Transverse colon (tissue), 4 donors: ENCODE measurements around the gene CARD19. TPM values are rescaled to one million over a fixed set of nuclear protein-coding genes. Genes with fewer than 3 reads are reported as not detected.

Experiments
- DNase-seq: peaks from one replicate; pipeline ENCODE4 v3.0.0-alpha.2; 2019
- H3K27ac ChIP-seq, 4 donors: fragments of 200-600 bp; sonication (generic); 2 replicates each; pipeline ENCODE4 v1.5.1; 2016 to 2018; ENCODE audit warnings: inconsistent platforms in 4 of 4
- H3K27me3 ChIP-seq: fragments of 200-600 bp; sonication (generic); 2 replicates; pipeline ENCODE4 v1.5.1; 2017; ENCODE audit warnings: inconsistent platforms
- H3K36me3 ChIP-seq, 4 donors: fragments of 200-600 bp; sonication (generic); 2 replicates each; pipeline ENCODE4 v1.5.1; 2017 to 2019; ENCODE audit warnings: inconsistent platforms in 4 of 4
- H3K4me1 ChIP-seq, 4 donors: fragments of 200-600 bp; sonication (generic); 2 replicates each; pipeline ENCODE4 v1.5.1; 2017 to 2020; ENCODE audit warnings: inconsistent platforms in 4 of 4
- H3K4me3 ChIP-seq, 4 donors: fragments of 200-600 bp; sonication (generic); 1 replicate in 1 of 4; 2 replicates in 3 of 4; pipeline versions ENCODE4 v1.5.1 to v1.6.1; 2017 to 2019; ENCODE audit warnings: inconsistent platforms in 4 of 4
- H3K9me3 ChIP-seq, 2 donors: fragments of 200-600 bp; sonication (generic); 2 replicates each; pipeline ENCODE4 v1.5.1; 2017 to 2019; ENCODE audit warnings: inconsistent platforms in 2 of 2
- EP300 ChIP-seq: sonication (generic); formaldehyde crosslinking; IDR thresholded peaks from one replicate; pipeline ENCODE4 v1.6.1; 2017; ENCODE audit warnings: antibody characterized with exemption, low read depth
- POLR2A ChIP-seq: fragments of 450-650 bp; IDR thresholded peaks from one replicate; pipeline ENCODE4 v1.6.1; 2016; ENCODE audit warnings: antibody characterized with exemption, mild to moderate bottlenecking, moderate library complexity
- POLR2AphosphoS5 ChIP-seq, 3 donors: sonication (generic); formaldehyde crosslinking; IDR thresholded peaks; one replicate each; pipeline ENCODE4 v1.6.1; 2016; ENCODE audit warnings: antibody characterized with exemption in 3 of 3
- WGBS, 2 donors: methylation state at CpG; one replicate each; pipeline ENCODE4 v1.1.5; 2018; ENCODE audit warnings: low coverage in 1 of 2; 5-methylcytosine and 5-hydroxymethylcytosine counted together
- in situ Hi-C, 4 donors: fragments of 200-750 bp; cut with MboI; loops; one replicate each; pipeline versions ENCODE4 v1.15.0 to v1.15.1; 2017; ENCODE audit warnings: low sequenced_read_pairs in 3 of 4, low pct_ligation_motif_present in 1 of 4, low pct_unique_long_range_greater_than_20kb in 1 of 4
- intact Hi-C: fragments of 100-400 bp; cut with DNase I; formaldehyde crosslinking; loops from one replicate; pipeline ENCODE4 v1.15.1; 2023; ENCODE audit warnings: low total_unique reads
- total RNA-seq, 4 donors: library from RNA; depleted of rRNA; stranded (reverse); fragments of >200 nt; gene quantifications; one replicate each; pipeline ENCODE4 v1.1.0, GENCODE V29; 2016
- TF ChIP-seq, protein P1 (sequence below), 5 experiments: fragments of 200-600 bp in 3 of 5; fragments of 450-650 bp in 2 of 5; sonication (generic) in 3 of 5; IDR thresholded peaks; 1 replicate in 2 of 5; 2 replicates in 3 of 5; pipeline ENCODE4 v1.5.1; 2016 to 2017; ENCODE audit warnings: antibody characterized with exemption in 5 of 5, inconsistent platforms in 3 of 5, mild to moderate bottlenecking in 2 of 5, moderate library complexity in 1 of 5

CARD19 gene
- total RNA-seq, 4 donors from 2014 or later: 16.3 to 105 (median 88.2) TPM

GRCh38 chr9:93132287-93132927 is 36.4 kb downstream of the CARD19 start:
- 27 to 60% methylated on average over 1 to 12 of the region's 12 CpGs for WGBS, 2 donors
- Histone ChIP-seq H3K27ac (peak overlapping the region; percentile 95 to 100 (median 96)), H3K27me3 (no peaks in the 10 kb centered on the region), H3K36me3 (no peaks in the 10 kb centered on the region), H3K9me3 (no peaks in the 10 kb centered on the region), H3K4me3 (peak overlapping the region in 3 of 4 donors; percentile 66 to 77 (median 72)), H3K4me1 (peaks cover 50 to 76% (median 64%) of the 10 kb centered on the region in 4 donors)
- peak; percentile 79 for DNase-seq
- in situ Hi-C loops (no loop called here), intact Hi-C loops (no loop called here)
- TF ChIP-seq POLR2AphosphoS5 (IDR thresholded peaks at IDR 0.05): peak; percentile 19 to 58 (median 56)
- TF ChIP-seq POLR2A: peak; percentile 13
- TF ChIP-seq EP300: no peak
- TF ChIP-seq, protein P1, sequence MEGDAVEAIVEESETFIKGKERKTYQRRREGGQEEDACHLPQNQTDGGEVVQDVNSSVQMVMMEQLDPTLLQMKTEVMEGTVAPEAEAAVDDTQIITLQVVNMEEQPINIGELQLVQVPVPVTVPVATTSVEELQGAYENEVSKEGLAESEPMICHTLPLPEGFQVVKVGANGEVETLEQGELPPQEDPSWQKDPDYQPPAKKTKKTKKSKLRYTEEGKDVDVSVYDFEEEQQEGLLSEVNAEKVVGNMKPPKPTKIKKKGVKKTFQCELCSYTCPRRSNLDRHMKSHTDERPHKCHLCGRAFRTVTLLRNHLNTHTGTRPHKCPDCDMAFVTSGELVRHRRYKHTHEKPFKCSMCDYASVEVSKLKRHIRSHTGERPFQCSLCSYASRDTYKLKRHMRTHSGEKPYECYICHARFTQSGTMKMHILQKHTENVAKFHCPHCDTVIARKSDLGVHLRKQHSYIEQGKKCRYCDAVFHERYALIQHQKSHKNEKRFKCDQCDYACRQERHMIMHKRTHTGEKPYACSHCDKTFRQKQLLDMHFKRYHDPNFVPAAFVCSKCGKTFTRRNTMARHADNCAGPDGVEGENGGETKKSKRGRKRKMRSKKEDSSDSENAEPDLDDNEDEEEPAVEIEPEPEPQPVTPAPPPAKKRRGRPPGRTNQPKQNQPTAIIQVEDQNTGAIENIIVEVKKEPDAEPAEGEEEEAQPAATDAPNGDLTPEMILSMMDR (IDR thresholded peaks at IDR 0.05): no peak

- Histone ChIP-seq H3K9me3 (no peaks in the 10 kb centered on the region), H3K27ac (peak overlapping the region; percentile 95 to 100 (median 96)), H3K4me1 (peaks cover 45 to 69% (median 58%) of the 10 kb centered on the region in 4 donors), H3K36me3 (no peaks in the 10 kb centered on the region), H3K27me3 (no peaks in the 10 kb centered on the region), H3K4me3 (peak overlapping the region; percentile 56 to 77 (median 69))
- in situ Hi-C loops (no loop called here), intact Hi-C loops (no loop called here)
- TF ChIP-seq EP300: no peak
- TF ChIP-seq, protein P1 (IDR thresholded peaks at IDR 0.05): no peak
- TF ChIP-seq POLR2A: no peak
- no peak for TF ChIP-seq POLR2AphosphoS5 (IDR thresholded peaks at IDR 0.05)
- DNase-seq: peak; percentile 42
- WGBS, 2 donors: 27% methylated on average over 15 of the region's 21 CpGs; no CpG with 5 or more reads in 1 of the 2 donors
These were observed 37.1 kb downstream of the CARD19 start for GRCh38 chr9:93132946-93133680.

DNA sequence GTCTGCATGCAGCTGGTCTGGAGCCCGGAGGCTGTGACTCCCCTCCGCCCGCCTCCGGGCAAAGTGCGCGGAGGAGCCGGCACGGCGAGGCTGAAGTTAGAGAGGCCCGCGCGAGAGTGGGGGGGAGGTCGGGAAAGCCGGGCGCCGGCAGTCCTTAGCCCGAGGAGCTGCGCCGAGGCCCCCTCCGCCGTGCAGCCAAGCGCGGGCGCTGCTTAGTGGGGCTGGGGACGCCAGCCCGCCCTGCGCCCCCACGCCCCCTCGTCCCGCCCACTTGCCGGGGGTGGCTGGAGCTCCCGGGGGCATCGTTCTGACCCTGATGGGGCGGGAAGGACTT is 37.6 kb downstream of the CARD19 start:
- in situ Hi-C loops (no loop called here), intact Hi-C loops (no loop called here)
- WGBS, 2 donors: 0% methylated on average over 14 of the region's 34 CpGs; no CpG with 5 or more reads in 1 of the 2 donors
- Histone ChIP-seq H3K4me3 (peak overlapping the region; percentile 56 to 77 (median 69)), H3K9me3 (no peaks in the 10 kb centered on the region), H3K27ac (peak overlapping the region; percentile 95 to 100 (median 96)), H3K27me3 (no peaks in the 10 kb centered on the region), H3K4me1 (peaks cover 43 to 66% (median 56%) of the 10 kb centered on the region in 4 donors), H3K36me3 (no peaks in the 10 kb centered on the region)
- TF ChIP-seq POLR2A (peak; percentile 84), POLR2AphosphoS5 (IDR thresholded peaks at IDR 0.05) (peak; percentile 47 to 84 (median 84)), EP300 (no peak)
- TF ChIP-seq, protein P1 (IDR thresholded peaks at IDR 0.05): no peak
- DNase-seq: peak; percentile 86

DNA sequence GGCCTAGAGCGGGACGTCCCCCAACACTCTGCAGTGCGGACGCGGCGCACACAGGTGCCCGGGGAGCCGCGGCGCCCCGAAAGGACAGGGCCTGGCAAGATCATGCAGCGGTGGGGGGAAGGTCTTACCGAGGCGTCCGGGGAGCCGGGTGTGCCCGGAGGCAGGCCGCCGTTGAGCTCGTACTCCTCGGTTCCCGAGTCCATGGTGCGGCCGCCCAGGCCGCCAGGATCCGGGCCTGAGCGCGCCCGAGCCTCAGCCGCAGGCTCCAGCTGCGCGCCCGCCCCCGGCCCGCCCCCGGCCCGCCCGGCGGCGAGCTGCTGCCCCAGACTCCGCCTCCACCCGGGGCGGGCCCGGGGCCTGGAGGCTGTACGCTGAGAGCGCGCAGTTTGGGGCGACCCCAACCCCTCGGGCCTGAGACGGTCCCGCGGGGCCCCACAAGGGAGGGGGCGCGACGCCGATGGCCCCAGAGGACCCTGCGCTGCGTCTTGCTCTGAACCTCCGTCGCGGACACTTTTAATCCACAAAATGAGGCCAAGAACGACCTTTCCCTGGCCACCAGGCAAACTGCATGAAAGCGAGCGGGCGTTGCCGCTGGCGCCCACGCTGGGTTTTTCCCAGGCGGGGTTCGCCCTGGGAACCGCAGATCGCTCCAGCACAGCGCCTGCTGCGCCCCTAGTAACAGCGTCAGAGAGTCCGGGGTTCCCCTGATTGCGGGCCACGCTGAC is 38.2 kb downstream of the CARD19 start, which contains the start of gene NINJ1:
Gene NINJ1 (minus strand): TSS at position 237 of the 725 bp plus-strand sequence. CDS start 34 bp downstream, at position 203.
- WGBS, 2 donors: 0% methylated on average over 7 of the region's 78 CpGs; no CpG with 5 or more reads in 1 of the 2 donors
- intact Hi-C loops (no loop called here), in situ Hi-C loops (no loop called here)
- DNase-seq: peak; percentile 79
- no peaks in the 10 kb centered on the region for H3K9me3 ChIP-seq
- TF ChIP-seq POLR2A (peak; percentile 90), EP300 (no peak), POLR2AphosphoS5 (IDR thresholded peaks at IDR 0.05) (peak; percentile 82 to 89 (median 85))
- TF ChIP-seq, protein P1 (IDR thresholded peaks at IDR 0.05): peak in 1 of 5 experiments; percentile 37
- peaks cover 43 to 61% (median 53%) of the 10 kb centered on the region in 4 donors for H3K4me1 ChIP-seq
- H3K27ac ChIP-seq: peak within 1 kb of the TSS; percentile 95 to 100 (median 96)
- H3K27me3 ChIP-seq: no peaks in the 10 kb centered on the region
- peak within 1 kb of the TSS; percentile 66 to 77 (median 72) for H3K4me3 ChIP-seq
- no peaks in the 10 kb centered on the region for H3K36me3 ChIP-seq
